Hippocampal formation (tissue), 2 donors: ENCODE results near the gene TSFM.

Experiments
- DNase-seq, 2 donors: peaks; one replicate each; lab custom pipeline; 2025; lab: John Stamatoyannopoulos, UW

The TSFM gene

DNA sequence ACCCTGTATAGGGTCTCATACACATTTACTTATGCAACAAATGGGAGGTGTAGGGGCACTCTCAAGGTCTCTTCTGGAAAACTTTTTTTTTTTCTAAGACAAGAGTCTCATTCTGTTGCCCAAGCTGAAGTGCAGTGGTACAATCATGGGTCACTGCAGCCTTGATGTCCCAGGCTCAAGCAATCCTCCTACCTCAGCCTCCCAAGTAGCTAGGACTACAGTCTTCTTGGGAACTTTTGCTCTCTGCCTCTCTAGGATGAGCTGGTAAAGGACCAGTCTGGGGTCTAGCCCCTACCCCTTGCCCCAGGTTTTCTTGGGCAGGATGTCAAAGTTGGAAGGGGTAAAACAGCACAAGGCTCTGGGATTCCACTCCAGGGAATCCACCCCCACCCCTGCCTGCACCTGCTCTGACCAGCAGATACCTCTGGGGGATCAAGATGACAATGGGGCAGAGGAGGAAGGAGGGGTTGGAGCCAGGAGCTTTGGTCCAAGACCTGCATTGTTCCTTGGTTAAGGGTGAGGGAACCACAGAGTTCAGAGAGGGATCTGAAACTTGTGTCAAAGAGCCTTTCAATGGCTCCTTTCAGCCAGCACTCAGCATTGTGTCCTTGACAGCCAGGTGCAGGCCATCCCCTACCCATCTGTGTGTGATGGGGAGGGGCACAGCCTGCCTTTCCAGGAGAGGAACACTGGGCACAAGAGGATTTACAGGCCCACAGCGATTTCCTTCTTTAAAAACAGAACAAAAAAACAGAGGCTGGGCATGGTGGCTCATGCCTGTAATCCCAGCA, 51.7 kb downstream of the TSFM start:
- DNase-seq: no peak

DNA sequence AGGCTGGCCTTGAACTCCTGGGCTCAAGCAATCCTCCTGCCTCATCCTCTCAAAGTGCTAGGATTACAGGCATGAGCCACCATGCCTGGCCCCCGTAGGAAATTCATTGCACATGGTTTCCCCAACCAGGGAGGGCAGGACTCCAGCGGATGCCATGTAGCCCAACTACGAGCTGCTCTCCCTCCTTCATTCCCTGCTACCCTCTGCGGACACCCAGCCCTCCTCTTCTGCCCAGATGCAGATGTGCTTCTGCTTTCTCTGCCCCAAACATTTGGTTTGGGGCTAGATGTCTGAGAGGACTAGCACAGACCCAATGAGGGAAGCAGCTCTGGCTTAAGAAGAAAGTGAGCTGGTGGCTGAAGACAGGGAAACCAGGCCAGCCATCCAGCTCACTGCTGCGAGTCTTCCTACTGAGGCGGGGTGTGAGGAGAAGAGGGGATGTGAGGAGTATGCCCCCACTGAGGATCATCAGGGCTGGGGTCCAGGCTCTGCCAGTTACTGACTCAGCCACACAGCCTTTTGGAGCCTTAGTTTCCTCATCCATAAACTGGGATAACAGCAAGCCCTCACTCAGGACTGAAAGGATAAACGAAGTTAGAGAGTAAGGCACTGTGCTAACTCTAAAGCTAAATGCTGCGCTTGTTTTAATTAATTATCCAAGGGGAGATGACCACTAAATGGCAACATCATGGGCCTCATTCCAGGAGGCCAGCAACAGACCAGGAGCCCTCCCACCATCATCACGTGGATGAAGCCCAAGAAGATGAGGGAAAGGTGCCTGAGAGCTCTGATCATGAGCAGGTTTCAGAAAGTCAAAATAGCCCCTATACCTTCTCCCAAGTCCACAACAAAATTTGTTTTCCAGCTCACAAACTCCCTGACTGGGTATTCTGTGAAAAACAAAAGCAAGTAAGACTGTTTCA, 53.0 kb downstream of the TSFM start:
- no peak for DNase-seq

GRCh38 chr12:57836442-57837375, 54.1 kb downstream of the TSFM start:
- DNase-seq: peak in 1 of 2 donors; percentile 30

DNA sequence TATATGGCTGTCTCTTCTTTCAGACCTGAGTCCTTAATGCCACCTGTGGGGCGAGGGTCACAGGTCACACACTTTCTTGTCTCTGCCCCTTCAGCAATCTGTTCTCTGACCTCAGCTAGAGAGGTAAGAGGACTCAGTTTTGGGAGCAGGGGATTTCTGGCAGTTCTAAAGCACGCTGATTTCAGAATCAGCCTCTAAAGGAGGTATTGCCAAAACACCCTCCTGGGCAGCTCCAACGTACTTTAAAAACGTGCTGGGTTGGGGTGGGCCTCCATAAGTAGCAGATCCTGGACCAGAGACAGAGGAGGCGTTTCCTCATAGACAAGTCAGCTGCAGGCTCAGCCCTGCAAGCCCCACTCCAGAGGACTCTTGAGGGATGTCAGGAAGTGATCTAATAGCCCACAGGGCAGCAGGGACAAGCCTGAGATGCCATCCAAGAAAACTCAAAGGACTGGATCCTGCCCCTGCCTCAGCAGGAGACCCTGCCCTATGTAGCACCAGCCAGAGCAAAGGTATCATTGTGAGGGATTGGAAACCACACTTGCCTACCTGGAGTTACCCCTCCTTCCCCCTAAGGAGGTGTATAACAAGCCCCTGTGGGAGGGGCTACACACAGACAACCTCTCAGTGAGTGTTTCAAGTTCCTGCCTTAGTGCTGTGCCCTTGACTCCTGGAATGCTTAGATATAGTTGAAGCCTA, 55.4 kb downstream of the TSFM start:
- DNase-seq: no peak

DNA sequence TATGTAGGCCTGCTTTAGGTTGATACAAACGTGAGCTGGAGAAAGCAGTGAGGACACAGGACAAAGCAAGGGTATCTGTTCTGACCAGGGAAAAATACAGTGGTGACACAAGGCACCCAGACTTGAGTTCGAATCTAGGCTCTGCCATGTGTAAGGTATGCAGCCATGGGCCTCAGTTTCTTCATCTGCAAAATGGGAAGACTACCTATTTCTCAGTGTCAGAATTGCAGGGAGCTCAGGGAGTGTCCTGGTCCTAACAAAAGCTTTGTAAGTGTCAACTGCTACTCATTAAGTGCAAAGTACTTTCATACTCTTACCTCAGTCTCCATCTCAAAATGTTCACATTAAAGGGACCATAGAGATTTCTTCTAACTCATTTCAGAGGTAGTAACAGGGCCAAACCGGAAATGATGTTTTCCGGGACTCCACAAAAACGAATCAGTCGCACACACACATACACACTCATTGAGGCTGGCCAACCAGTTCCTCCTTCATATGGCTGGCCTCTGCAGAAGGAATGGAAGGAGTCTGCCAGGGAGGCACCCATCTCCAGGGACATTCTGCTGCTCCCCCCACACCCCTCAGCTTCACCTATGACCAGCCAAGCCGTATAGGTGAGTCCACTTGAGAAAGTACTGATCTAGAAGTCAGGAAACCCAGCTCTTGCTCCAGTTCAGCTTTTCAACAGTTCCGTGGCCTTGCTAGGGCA, 56.2 kb downstream of the TSFM start:
- DNase-seq: no peak

DNA sequence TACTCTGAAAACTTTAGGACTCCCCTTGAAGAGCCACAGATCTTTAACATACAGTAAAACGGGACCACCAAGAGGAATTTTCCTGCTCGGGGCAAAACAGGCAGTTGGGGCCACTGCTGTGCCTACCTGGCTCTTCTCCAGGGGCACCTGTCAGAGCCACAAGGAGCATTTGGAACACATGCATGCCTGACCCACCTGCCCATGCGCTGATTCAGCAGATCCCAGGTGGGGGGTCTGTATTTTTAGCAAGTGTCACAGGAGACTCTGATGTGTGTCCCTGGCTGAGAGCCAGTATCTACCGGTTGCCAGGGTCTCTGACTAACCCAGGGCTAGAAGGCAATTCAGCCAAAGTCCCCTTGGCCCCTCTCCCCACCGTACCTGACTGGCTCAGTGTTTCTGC, 57.4 kb downstream of the TSFM start:
- DNase-seq: no peak

GRCh38 chr12:57840726-57841125, 58.1 kb downstream of the TSFM start:
- no peak for DNase-seq

GRCh38 chr12:57841445-57841844, 58.9 kb downstream of the TSFM start:
- no peak for DNase-seq

DNA sequence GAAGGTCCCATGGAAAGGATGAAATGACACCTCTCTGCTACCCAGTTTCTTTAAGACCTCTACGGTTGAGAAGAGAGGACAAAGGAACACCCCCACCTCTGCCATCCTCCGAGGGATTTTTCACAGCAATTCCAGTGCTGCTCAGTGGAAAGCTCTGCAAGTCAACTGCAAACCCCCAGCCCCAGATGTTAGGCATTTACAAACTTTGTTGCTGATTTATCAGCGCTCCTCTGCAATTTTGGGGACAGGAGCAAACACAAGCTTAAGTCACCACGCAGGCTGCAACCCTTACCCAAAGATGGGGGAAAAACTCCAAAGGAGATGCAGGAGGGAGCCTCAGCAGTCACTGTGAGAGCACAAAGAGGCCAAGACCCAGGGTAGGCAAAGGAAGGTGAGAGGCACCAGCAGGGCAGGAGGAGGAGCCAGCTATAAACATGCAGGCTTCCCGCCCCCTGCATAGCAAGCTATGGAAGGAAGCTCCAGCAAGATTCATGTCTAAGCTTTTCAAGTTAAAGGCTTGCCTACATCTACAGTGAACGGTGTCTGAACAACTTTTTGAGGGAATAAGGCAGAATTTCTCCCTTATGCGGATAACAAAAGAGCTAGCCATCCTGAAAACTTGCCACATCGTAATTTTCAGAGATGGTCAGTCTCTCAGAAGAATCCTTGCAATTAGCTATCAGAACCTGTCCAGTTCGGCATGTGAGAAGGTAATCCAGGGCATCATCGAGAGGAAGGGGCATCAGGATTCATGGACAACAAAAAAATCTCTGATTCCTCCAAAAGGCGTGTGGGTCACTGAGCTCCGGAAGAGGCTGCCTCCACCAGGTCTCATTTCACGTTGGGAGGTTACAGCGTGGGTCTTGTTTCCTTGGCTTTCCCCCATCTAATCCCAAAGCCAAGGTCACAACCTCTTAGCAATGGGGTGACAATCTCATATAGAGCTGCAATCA, 60.0 kb downstream of the TSFM start:
- no peak for DNase-seq

DNA sequence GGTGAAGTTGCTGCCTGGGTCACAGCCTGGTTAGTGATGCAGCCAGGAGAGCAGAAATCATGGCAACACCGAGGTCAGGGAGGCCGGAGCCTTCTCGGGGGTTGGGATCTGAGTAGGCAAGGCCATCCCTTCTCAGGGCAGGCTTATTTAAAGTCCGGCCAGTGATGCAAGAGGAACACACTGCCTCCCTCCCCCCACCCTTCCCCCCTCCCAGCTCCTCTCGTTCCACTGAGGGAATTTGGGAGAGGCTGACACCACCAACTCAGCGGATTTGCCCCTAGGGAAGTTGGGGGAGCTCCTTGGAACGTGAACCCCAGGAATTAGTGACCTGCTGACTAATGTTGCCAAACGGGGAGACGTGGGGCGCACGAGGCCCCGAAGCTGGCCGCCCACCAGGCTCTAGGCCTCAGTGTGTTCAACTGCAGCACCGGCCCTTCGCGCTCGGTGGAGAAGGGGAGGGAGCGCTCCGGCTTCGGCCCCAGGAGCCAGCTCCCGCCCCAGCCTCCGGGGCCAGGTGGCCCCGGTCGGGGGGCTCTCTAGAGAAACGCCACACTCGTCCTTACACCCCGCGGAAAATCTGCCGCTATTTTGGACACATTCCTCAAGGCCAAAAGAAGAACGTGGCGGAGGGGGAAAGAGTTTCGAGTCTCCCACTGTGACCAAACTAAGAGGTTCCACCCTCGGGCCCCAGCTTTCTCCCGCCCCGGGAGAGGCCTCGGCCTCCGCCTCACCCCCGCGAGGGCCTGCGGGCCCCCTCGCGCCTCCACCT, 62.3 kb downstream of the TSFM start:
- peak in 1 of 2 donors; percentile 58 for DNase-seq

- DNase-seq: peak; percentile 83 to 91
These were observed 63.1 kb downstream of the TSFM start for GRCh38 chr12:57845478-57846284.

- DNase-seq: no peak
These were observed 63.6 kb downstream of the TSFM start for GRCh38 chr12:57846285-57846576.

- DNase-seq: peak; percentile 97 to 99
These were observed 64.2 kb downstream of the TSFM start, which contains the start of gene CTDSP2 for GRCh38 chr12:57846577-57847319. Gene CTDSP2 (minus strand): TSS chr12:57846729. CDS start chr12:57846435, 294 bp downstream.
